Limb (tissue), 2 donors: Measurements from ENCODE around the gene RACGAP1.

Experiments used
- DNase-seq, 2 donors: peaks; one replicate each; pipeline ENCODE4 v3.0.0-alpha.2; 2016; ENCODE audit errors: extremely low spot score in 2 of 2

RACGAP1 gene

GRCh38 chr12:50025187-50026059, at the start of gene RACGAP1:
Gene RACGAP1 (minus strand): TSS chr12:50025494. CDS start chr12:50016715, 8,779 bp downstream.
- DNase-seq: peak; percentile 95 to 99

GRCh38 chr12:50073712-50074111, 48.4 kb upstream of the RACGAP1 start:
- no peak for DNase-seq

GRCh38 chr12:50073206-50073605, 47.9 kb upstream of the RACGAP1 start:
- DNase-seq: no peak

GRCh38 chr12:50072198-50072907, 47.1 kb upstream of the RACGAP1 start:
- DNase-seq: peak in 1 of 2 donors; percentile 49

- DNase-seq: peak; percentile 87 to 88
Observed at GRCh38 chr12:50070314-50071060, 45.2 kb upstream of the RACGAP1 start.

GRCh38 chr12:50069539-50069938, 44.2 kb upstream of the RACGAP1 start:
- DNase-seq: no peak

GRCh38 chr12:50069069-50069468, 43.8 kb upstream of the RACGAP1 start:
- no peak for DNase-seq

- no peak for DNase-seq
Observed at GRCh38 chr12:50066402-50066801, 41.1 kb upstream of the RACGAP1 start.

GRCh38 chr12:50065726-50066310, 40.5 kb upstream of the RACGAP1 start:
- DNase-seq: no peak

GRCh38 chr12:50062728-50063460, 37.6 kb upstream of the RACGAP1 start:
- peak; percentile 36 to 50 for DNase-seq

- no peak for DNase-seq
Observed at GRCh38 chr12:50061946-50062686, 36.8 kb upstream of the RACGAP1 start.

GRCh38 chr12:50061171-50061570, 35.9 kb upstream of the RACGAP1 start:
- no peak for DNase-seq

GRCh38 chr12:50060120-50060468, 34.8 kb upstream of the RACGAP1 start:
- no peak for DNase-seq

- DNase-seq: no peak
Observed at GRCh38 chr12:50059440-50060119, 34.3 kb upstream of the RACGAP1 start.

- no peak for DNase-seq
Observed at GRCh38 chr12:50058743-50059312, 33.5 kb upstream of the RACGAP1 start.

- DNase-seq: peak in 1 of 2 donors; percentile 57
Observed at GRCh38 chr12:50057896-50058670, 32.8 kb upstream of the RACGAP1 start.

- peak; percentile 58 to 89 for DNase-seq
Observed at GRCh38 chr12:50057000-50057841, 31.9 kb upstream of the RACGAP1 start, which contains the start of gene ASIC1. Gene ASIC1 (plus strand): TSS chr12:50057596. CDS start chr12:50058767, 1,171 bp downstream.

- DNase-seq: no peak
Observed at GRCh38 chr12:50056639-50056976, 31.3 kb upstream of the RACGAP1 start.
